GM03348 (cell line): Measurements from ENCODE around the gene OXA1L.
"Not testable (repeated sequence)": the region's sequence is repeated elsewhere in the genome, so short reads cannot be mapped to it uniquely, and the experiment has no call there.

Experiments
- DNase-seq: peaks from one replicate; pipeline ENCODE4 v3.0.0; 2012; ENCODE audit warnings: low spot score

OXA1L gene

DNA sequence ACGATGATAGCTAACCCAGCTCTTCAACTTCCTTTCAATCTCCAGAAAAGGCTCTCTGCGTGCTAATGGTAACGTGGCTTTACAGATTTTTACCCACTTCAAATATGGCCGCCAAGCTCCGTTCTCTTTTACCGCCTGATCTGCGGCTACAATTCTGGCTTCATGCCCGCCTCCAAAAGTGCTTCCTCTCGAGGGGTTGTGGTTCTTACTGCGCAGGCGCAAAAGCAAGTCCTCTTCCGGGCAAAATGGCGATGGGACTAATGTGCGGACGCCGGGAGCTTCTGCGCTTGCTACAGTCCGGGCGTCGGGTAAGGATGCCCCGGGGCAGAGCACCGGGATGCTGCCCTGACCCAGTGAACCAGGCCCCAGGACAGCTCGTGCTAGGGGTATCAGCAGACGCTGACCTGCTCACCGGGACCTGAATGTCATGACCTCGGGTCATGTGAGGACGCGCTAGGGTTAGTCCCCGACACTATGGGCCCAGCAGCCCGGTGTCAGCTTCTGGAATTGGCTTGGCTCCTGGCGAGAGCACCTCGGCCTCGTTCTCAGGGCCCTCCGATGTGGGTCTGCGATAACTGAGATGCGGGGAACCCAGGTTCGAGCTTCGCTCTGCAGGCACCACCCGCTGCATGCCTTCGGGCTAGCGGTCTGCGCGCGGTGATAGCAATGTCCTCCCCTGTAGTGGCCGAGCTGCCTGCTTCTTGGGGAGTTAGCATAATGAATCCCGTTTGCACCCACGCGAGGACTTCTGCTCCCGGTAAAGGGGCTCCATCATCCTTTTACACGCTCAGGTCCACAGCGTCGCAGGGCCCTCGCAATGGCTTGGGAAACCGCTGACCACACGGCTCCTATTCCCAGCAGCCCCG lies at the start of gene OXA1L:
Gene OXA1L (plus strand): TSS at position 232 of the 866 bp plus-strand sequence. CDS start 14 bp downstream, at position 246.
- peak; percentile 97 for DNase-seq

DNA sequence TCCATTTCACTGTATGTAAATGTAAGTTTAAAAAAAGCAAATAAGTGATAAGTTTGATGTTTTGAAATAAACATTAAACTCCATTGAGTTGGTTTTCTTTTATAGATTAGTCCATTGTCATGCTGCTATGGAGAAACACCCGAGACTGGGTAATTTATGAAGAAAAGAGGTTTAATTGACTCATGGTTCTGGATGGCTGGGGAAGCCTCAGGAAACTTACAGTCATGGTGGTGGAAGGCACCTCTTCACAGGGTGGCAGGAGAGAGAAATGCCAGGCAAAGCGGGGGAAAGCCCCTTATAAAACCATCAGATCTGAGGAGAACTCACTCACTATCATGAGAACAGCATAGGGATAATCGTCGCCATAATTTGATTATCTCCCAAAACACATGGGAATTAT lies 48.4 kb upstream of the OXA1L start:
- no peak for DNase-seq

DNA sequence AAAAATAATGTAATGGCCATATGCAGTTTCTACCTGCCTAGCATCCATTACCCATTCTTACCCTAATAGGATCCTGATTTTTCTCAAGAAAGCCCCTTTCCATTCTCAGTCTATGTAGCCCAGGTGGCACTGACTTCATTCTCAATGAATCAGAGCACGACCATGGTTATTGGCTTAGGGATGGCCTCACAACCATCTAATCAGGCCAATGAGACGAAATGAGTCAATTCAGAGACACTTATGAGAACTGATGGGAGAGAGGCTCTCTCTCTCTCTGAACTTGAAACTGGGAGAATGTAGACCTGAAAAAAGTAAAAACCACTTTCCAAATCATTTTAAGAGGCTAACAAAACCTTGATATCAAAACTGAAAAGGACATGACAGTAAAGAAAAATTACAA lies 45.3 kb upstream of the OXA1L start:
- no peak for DNase-seq

DNA sequence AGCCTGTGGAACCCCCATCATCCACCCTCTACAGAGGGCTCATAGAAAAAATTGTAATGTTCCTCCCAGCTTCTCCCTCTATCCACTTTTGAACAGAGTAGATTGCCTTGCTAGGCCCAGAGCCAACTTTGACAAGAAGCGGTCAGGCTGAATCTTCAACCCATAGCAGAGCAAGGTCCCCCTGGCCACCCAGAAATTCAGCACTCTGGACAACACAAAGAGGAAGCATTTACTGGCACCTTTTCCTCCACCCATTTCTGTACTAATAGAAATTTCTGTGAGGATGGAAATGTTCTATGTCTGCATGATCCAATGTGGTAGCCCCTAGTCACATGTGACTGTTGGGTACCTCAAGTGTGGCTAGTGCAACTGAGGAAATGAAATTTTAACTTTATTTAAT lies 42.7 kb upstream of the OXA1L start:
- no peak for DNase-seq

DNA sequence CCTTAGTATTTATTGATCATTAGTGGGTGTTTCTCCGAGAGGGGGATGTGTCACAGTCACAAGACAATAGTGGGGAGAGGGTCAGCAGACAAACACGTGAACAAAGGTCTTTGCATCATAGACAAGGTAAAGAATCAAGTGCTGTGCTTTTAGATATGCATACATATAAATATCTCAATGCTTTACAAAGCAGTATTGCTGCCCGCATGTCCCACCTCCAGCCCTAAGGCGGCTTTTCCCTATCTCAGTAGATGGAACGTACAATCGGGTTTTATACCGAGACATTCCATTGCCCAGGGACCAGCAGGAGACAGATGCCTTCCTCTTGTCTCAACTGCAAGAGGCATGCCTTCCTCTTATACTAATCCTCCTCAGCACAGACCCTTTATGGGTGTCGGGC lies 41.6 kb upstream of the OXA1L start:
- not testable (repeated sequence) for DNase-seq

DNA sequence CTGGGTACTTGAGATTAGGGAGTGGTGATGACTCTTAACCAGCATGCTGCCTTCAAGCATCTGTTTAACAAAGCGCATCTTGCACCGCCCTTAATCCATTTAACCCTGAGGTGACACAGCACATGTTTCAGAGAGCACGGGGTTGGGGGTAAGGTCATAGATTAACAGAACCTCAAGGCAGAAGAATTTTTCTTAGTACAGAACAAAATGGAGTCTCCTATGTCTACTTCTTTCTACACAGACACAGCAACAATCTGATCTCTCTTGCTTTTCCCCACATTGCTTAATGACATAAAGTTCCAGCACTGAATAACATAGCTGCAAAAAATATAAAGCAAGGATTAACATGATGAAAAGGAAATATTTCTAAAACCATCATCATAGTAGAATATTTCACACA lies 41.1 kb upstream of the OXA1L start:
- DNase-seq: not testable (repeated sequence)

DNA sequence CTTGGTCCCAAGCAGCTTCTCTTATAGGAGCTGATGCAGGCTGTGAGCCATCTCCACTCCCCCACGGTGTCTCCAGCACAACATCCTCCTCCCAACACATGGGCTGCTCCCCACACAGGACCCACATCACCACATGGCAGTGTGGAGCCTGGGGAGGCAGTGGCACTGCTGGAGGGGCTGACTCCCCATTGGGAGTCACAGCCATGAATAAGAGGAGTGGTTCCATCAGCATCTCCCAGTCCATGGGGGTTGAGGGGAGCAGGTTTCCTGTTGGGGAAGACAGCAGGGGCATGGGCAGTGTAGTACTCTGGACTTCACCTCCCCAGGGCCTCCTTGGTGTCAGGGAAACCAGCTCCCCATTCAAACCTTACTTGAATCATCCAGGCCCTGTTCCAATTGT lies 40.5 kb upstream of the OXA1L start:
- no peak for DNase-seq

DNA sequence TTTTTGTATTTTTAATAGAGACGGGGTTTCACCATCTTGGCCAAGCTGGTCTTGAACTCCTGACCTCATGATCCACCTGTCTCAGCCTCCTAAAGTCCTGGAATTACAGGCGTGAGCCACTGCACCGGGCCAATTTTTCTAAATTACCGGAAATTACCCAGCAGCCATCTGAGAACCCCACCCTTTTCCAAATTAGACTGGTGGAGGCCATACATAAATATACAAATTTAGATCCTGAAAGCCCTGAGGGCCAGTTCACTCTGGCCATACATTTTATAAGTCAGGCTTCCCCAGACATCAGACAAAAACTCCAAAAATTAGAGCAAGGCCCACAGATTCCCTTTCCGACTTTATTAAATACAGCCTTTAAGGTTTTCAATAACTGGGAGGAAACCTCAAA lies 34.4 kb upstream of the OXA1L start:
- DNase-seq: not testable (repeated sequence)

DNA sequence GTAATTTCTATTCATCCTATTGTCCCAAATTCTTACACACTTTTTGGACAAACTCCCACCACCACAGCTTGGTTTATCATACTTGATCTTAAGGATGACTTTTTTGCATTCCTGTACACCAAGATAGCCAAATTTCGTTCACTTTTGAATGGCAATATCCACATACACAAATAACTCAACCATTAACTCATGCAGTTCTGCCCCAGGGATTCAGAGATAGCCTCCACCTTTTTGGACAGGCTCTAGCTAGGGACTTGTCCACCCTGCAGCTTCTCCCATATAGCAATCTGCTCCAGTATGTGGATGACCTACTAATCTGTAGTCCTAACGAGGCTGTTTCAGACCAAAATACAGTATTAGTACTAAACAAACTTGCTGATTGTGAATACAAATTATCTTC lies 32.7 kb upstream of the OXA1L start:
- no peak for DNase-seq

DNA sequence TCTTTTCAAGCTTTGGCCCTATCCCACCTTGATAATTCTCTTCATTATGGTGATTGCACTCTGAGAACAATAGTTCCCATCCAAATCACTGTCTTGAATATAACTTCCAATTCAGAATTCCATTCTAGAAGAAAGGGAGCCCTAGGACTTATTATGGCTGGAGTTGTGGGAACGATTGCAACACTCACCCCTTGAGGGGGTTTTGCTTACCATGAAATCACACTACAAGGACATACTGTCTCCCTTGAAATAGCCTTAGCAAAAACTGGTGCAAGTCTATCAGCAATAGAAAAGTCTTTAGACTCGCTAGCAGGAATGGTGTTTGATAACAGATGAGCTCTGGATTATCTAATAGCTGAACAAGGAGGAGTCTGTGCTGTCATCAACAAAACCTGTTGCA lies 31.4 kb upstream of the OXA1L start:
- DNase-seq: no peak

DNA sequence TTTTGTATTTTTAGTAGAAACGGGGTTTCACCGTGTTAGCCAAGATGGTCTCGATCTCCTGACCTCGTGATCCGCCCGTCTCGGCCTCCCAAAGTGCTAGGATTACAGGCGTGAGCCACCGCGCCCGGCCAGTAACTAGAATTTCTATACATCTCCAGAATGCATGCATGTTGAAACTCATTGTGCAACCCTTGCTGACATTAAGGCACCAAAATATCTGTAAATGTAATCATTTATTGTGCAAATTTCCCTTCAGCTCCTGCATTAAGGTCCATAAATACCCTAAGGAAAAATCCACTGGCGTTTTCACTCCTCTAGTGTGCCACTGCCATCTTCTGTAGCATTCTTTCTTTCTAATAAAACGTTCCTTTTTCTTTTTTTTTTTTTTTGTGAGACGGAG lies 30.1 kb upstream of the OXA1L start:
- not testable (repeated sequence) for DNase-seq

DNA sequence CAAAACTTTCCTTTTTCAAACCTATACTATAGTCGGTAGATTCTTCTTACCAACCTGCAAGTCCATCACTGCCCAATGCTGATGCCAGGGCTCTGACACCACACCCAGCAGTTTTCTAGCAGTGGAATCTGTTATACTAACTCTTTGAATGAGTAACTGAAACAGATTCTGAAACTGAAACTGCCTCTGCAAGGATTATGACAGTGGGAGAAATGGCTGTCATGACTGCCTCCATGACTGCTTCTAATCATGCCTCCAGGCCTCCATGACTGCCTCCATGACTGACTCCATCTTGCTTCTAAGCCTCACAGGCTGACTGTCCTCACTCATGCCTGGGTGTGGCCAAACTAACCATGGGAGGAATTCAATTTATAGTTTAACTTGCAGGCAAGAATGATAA lies 29.4 kb upstream of the OXA1L start:
- no peak for DNase-seq

DNA sequence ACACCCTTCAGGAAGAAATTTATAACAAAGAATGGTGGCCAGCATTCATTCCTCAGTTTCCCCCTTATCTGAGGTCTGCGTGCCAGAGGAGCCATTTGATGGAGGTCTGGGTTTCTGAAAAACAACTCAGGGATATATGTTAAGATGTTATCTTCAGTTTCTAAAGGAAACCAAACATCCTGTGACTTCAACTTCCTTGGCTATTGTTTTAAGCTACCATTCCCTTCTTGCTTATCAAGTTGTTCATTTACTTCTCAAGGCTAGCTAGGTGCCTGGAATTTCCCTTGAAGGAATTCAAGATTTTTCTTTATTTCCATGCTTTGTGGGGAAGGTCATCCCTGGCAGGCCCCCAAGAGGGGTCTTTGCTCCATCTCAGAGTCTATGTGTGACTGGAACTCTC lies 27.1 kb upstream of the OXA1L start:
- DNase-seq: no peak

DNA sequence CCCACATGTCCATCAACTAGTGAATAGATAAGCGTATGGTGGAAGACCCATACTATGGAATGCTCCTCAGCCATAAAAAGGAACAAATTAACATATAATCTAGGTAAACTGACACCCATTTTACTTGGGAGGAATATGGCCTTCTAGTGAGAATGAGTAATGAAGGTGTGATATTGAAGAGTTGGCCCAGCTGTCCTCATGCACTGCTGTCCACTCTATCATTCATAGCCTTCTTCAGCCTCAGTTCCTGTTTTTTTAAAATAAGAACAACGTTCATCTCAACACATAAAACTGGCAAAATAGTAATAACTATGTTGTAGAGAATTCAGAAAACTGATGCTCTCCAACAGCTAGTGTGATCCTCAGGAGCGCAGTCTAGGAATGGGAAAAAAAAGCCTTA lies 26.5 kb upstream of the OXA1L start:
- DNase-seq: no peak

DNA sequence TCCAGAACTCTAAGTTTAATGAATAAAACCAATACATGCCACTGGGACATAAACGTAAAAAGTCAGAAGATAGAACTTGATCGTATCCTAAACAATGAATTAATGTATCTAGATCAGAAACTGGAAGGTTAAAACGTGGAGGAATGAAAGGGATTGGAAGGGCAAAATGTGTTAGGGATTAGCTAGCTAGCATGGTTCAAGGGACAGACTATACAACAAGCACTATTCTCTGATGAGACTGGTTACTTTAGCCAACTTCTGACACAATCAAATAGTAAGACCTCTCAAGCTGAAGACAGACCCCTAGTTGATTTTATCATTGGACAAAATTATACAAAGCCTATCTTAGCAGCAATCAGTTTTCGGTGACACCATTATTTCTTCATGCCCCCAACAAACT lies 18.7 kb upstream of the OXA1L start:
- no peak for DNase-seq

DNA sequence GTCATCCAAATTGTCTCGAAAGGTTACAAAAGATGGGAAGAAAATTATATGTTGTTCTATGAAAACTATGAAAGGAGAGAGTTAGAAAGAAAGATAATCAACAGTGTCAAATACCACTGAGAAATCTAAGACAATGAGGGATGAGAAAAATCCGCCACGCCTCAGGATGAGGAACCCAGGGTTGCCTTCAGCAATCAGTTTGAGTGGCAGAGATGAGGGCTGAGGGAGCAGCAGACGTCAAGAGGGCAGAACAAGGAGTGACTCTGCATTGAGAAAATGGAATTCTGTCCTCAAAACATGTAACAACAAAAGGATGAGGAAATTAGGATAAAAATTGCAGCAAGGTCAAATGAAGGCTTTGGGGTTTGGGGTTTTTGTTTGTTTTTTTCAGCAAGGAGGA lies 18.3 kb upstream of the OXA1L start:
- DNase-seq: no peak

DNA sequence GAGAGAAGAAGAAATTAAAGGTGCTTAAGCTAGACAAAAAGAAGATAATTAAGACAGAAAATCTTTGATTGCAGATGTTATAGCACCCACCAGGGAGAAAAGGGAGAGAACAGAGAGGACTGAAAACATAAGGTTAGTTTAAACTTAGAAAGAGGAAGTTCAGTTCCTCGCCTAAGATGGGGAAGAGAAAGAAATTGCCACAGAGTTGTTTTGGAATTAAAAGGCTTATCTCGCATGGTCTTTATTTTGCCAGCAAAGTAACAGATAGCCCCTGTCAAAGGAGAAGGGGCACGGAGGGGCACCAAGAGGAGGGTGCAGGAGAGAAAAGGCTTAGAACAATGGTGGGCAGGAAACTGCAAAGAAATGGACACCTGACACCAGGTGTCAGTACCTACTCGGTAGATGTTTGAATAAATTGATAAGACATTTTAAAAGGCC lies 17.8 kb upstream of the OXA1L start:
- no peak for DNase-seq

DNA sequence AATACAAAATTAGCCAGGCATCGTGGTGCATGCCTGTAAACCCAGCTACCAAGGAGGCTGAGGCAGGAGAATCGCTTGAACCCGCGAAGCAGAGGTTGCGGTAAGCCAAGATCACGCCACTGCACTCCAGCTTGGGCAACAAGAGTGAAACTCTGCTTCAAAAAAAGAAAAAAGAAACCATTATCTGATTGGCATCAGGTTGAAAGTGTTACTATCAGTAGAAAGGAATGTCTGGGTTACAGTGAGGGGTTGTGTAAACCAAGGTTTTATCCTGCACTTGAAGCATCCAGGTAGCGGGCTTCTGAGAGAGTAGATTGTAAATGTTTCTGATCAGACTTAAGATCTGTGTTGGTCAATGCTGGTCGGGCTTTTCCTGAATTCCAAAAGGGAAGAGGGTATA lies 14.1 kb upstream of the OXA1L start:
- no peak for DNase-seq

DNA sequence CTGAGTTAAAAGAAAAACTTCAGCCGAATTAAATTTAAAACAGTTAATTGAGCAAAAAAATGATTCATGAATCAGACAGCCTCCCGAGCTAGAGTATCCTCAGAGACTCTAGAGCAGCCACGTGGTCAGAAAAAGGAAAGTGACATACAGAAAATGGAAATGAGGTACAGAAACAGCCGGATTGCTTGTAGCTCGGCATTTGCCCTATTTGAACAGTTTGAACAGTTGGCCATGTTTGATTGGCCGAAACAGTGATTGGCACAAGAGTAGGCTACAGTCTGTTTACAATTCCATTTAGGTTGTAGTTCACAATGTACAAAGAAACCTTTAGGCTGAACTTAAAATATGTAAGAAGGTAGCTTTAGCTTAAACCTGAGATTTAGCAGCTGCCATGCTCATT lies 12.9 kb upstream of the OXA1L start:
- DNase-seq: no peak

DNA sequence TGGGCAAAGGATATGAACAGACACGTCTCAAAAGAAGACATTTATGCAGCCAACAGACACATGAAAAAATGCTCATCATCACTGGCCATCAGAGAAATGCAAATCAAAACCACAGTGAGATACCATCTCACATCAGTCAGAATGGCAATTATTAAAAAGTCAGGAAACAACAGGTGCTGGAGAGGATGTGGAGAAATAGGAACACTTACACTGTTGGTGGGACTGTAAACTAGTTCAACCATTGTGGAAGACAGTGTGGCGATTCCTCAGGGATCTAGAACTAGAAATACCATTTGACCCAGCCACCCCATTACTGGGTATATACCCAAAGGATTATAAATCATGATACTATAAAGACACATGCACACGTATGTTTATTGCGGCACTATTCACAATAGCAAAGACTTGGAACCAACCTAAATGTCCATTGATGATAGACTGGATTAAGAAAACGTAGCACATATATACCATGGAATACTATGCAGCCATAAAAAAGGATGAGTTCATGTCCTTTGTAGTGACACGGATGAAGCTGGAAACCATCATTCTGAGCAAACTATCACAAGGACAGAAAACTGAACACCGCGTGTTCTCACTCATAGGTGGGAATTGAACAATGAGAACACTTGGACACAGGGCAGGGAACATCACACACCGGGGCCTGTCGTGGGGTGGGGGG lies 8.4 kb upstream of the OXA1L start:
- not testable (repeated sequence) for DNase-seq

DNA sequence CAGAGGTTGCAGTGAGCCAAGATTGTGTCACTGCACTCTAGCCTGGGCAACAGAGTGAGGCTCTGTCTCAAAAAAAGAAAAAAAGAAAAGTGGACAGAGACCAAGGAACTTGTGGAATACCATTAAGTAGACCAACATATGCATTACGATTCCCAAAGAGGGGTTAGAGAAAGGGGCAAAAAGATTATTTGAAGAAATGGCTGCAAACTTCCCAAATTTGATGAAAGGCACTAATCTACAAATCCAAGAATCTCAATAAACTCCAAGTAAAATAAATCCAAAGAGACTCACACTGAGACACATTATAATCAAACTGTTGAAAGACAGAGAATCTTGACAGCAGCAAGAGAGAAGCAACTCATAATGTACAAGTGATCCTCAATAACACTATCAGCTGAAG lies 4.8 kb upstream of the OXA1L start:
- DNase-seq: no peak

DNA sequence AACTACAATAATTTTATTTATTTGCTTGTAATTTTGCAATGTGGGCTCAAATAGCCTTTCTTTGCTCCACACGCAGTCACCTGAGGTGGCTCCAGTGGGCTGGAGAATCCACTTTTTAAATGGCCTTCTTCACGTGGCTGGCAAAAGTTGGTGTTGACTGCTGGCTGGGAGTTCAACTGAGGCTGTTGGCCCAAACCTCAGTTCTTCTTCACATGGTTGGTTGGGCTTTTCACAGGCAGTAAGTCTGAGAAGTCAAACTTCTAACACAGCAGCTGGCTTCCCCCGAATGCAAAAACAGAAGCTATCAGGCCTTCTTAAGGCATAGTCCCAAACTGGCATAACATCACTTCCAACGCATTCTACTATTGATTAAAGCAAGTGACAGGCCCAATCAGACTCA lies 2.1 kb upstream of the OXA1L start:
- DNase-seq: no peak

DNA sequence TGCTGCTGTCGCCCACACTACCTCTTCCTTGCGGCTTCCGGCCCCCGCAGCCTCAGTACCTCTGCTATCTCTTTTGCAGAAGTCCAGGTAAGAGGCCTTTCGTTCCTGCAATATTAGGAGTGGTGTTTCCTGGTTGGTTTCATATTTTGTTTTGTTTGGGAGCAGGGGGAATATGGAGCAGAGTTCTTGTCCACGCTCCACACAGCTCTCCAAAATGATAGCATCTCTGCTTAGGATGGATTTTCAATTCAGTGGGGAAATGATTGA lies 768 bp downstream of the OXA1L start:
- DNase-seq: no peak

DNA sequence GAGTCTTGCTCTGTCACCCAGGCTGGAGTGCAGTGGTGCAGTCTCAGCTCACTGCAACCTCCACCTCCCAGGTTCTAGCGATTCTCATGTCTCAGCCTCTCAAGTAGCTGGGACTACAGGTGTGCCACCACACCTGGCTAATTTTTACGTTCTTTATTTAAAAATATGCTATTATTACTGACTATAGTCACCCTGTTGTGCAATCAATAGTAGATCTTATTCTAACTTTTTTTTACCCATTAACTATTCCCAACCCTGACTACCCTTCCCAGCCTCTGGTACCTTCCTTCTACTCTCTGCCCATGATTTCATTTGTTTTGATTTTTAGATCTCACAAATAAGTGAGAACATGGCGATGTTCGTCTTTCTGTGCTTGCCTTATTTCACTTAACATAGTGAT lies 2.5 kb downstream of the OXA1L start:
- DNase-seq: no peak
